GM19099 (cell line): ENCODE measurements around the gene COQ7.

Experiments
- POLR2A ChIP-seq: IDR thresholded peaks from 3 replicates; pipeline ENCODE4 v1.6.1; 2011; ENCODE audit warnings: low read depth; ENCODE audit not compliant: insufficient read length; ENCODE audit errors: extremely low read depth

Gene COQ7

GRCh38 chr16:19067349-19068236 lies at the start of gene COQ7:
TSS of gene COQ7 (plus strand) at chr16:19067614. CDS start at chr16:19067665, 51 bp downstream.
- TF ChIP-seq POLR2A: peak; percentile 59

GRCh38 chr16:19020689-19021088 lies 46.7 kb upstream of the COQ7 start:
- TF ChIP-seq POLR2A: no peak

GRCh38 chr16:19021747-19022146 lies 45.7 kb upstream of the COQ7 start:
- TF ChIP-seq POLR2A: no peak

- no peak for TF ChIP-seq POLR2A
Observed at GRCh38 chr16:19027416-19027815, 40.0 kb upstream of the COQ7 start.

GRCh38 chr16:19029980-19030379 lies 37.4 kb upstream of the COQ7 start:
- no peak for TF ChIP-seq POLR2A

GRCh38 chr16:19031738-19032137 lies 35.7 kb upstream of the COQ7 start:
- TF ChIP-seq POLR2A: no peak

- TF ChIP-seq POLR2A: no peak
Observed at GRCh38 chr16:19033761-19034160, 33.7 kb upstream of the COQ7 start.

GRCh38 chr16:19040400-19040799 lies 27.0 kb upstream of the COQ7 start:
- TF ChIP-seq POLR2A: no peak

GRCh38 chr16:19044769-19045168 lies 22.6 kb upstream of the COQ7 start:
- TF ChIP-seq POLR2A: no peak

GRCh38 chr16:19046062-19046461 lies 21.4 kb upstream of the COQ7 start:
- no peak for TF ChIP-seq POLR2A

GRCh38 chr16:19062706-19063105 lies 4.7 kb upstream of the COQ7 start:
- no peak for TF ChIP-seq POLR2A

- TF ChIP-seq POLR2A: no peak
Observed at GRCh38 chr16:19066988-19067348, 446 bp upstream of the COQ7 start.

- no peak for TF ChIP-seq POLR2A
Observed at GRCh38 chr16:19068237-19068815, 912 bp downstream of the COQ7 start.

GRCh38 chr16:19071811-19072777 lies 4.7 kb downstream of the COQ7 start:
- no peak for TF ChIP-seq POLR2A

GRCh38 chr16:19073344-19073743 lies 5.9 kb downstream of the COQ7 start:
- no peak for TF ChIP-seq POLR2A
